Fibroblast of gingiva (primary cell): ENCODE data around the gene GRIFIN.
A peak's percentile ranks its signal among the peaks of the same experiment; 100 is the strongest.
"Not testable (repeated sequence)": the region's sequence is repeated elsewhere in the genome, so short reads cannot be mapped to it uniquely, and the experiment has no call there.

Source experiments
- DNase-seq: peaks from one replicate; pipeline ENCODE4 v3.0.0-alpha.2; 2011; ENCODE audit warnings: low read depth

Gene GRIFIN

GRCh38 chr7:2453849-2454248 lies 22.3 kb downstream of the GRIFIN start:
- DNase-seq = not testable (repeated sequence)

GRCh38 chr7:2452643-2453270 lies 23.4 kb downstream of the GRIFIN start:
- no peak for DNase-seq

- no peak for DNase-seq
Measured at GRCh38 chr7:2452074-2452507, 24.1 kb downstream of the GRIFIN start.

GRCh38 chr7:2451171-2452073 lies 24.8 kb downstream of the GRIFIN start:
- DNase-seq = peak; percentile 62

- no peak for DNase-seq
Measured at GRCh38 chr7:2450198-2451107, 25.7 kb downstream of the GRIFIN start.

GRCh38 chr7:2446676-2447075 lies 29.5 kb downstream of the GRIFIN start:
- DNase-seq = no peak

- no peak for DNase-seq
Measured at GRCh38 chr7:2445898-2446555, 30.2 kb downstream of the GRIFIN start.

- DNase-seq = no peak
Measured at GRCh38 chr7:2445047-2445446, 31.2 kb downstream of the GRIFIN start.

- peak; percentile 75 for DNase-seq
Measured at GRCh38 chr7:2444476-2444875, 31.7 kb downstream of the GRIFIN start.

- DNase-seq = no peak
Measured at GRCh38 chr7:2443491-2443890, 32.7 kb downstream of the GRIFIN start.

GRCh38 chr7:2441430-2442058 lies 34.7 kb downstream of the GRIFIN start:
- DNase-seq = no peak

- DNase-seq = no peak
Measured at GRCh38 chr7:2440608-2441245, 35.5 kb downstream of the GRIFIN start.

- DNase-seq = no peak
Measured at GRCh38 chr7:2438775-2439174, 37.4 kb downstream of the GRIFIN start.

GRCh38 chr7:2438186-2438585 lies 38.0 kb downstream of the GRIFIN start:
- no peak for DNase-seq

GRCh38 chr7:2437537-2438148 lies 38.6 kb downstream of the GRIFIN start:
- no peak for DNase-seq

- DNase-seq = no peak
Measured at GRCh38 chr7:2437136-2437535, 39.1 kb downstream of the GRIFIN start.

- DNase-seq = no peak
Measured at GRCh38 chr7:2436341-2437104, 39.7 kb downstream of the GRIFIN start.

- no peak for DNase-seq
Measured at GRCh38 chr7:2435146-2435545, 41.1 kb downstream of the GRIFIN start.

GRCh38 chr7:2433713-2434550 lies 42.3 kb downstream of the GRIFIN start:
- no peak for DNase-seq
